SU-DHL-6 (cell line): ENCODE data around the gene NEK6.

ENCODE experiments used
- EZH2phosphoT487 ChIP-seq: fragments of 200-600 bp; sonication (generic), shearing (Covaris generic); conservative IDR thresholded peaks from 2 replicates; pipeline ENCODE4 v1.6.1; 2018; ENCODE audit warnings: mild to moderate bottlenecking, antibody characterized with exemption, low read length, moderate library complexity, mixed read lengths
- TF ChIP-seq, protein P1 (sequence below): fragments of 200-600 bp; sonication (generic); IDR thresholded peaks from one replicate; pipeline ENCODE4 v1.5.1; 2017; ENCODE audit warnings: antibody characterized with exemption, mild to moderate bottlenecking, low read length, moderate library complexity; ENCODE audit not compliant: insufficient read depth, poor library complexity, severe bottlenecking

DNA sequence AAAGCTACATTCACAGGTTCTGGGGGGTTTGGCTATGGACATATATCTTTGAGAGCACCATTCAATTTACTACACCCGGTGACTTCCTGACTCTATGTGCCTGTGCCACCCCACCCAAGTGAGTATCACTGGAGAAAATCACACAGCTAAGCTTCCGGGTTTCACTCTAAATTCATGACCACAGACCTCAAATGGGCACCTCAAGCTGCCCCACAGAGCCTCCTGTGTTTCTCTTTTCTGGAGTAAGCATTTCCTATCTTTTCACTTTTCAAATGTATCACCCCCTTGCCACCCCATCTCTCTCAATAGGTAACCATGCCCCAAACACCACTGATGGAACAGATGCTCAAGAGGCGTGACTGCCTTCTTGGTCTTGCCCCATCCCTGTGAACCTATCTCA, 49.2 kb upstream of the NEK6 start:
- TF ChIP-seq, protein P1, sequence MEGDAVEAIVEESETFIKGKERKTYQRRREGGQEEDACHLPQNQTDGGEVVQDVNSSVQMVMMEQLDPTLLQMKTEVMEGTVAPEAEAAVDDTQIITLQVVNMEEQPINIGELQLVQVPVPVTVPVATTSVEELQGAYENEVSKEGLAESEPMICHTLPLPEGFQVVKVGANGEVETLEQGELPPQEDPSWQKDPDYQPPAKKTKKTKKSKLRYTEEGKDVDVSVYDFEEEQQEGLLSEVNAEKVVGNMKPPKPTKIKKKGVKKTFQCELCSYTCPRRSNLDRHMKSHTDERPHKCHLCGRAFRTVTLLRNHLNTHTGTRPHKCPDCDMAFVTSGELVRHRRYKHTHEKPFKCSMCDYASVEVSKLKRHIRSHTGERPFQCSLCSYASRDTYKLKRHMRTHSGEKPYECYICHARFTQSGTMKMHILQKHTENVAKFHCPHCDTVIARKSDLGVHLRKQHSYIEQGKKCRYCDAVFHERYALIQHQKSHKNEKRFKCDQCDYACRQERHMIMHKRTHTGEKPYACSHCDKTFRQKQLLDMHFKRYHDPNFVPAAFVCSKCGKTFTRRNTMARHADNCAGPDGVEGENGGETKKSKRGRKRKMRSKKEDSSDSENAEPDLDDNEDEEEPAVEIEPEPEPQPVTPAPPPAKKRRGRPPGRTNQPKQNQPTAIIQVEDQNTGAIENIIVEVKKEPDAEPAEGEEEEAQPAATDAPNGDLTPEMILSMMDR, result no peak
- TF ChIP-seq EZH2phosphoT487, result no peak
